Measurements from ENCODE around the gene UBQLN3.
A peak's percentile ranks its signal among the peaks of the same experiment; 100 is the strongest.

Gene UBQLN3
- total RNA-seq = 0 to 0.04 (median 0) reads per million in 18 experiments

- no peak for DNase-seq
Observed at GRCh38 chr11:5509803-5510202, at the start of gene UBQLN3. Gene UBQLN3 (minus strand): TSS chr11:5509957. CDS start chr11:5509558, 399 bp downstream.

GRCh38 chr11:5557751-5558150, 48.0 kb upstream of the UBQLN3 start:
- DNase-seq = no peak

- DNase-seq = no peak
Observed at GRCh38 chr11:5556596-5557188, 46.9 kb upstream of the UBQLN3 start.

- no peak for DNase-seq
Observed at GRCh38 chr11:5553343-5553742, 43.6 kb upstream of the UBQLN3 start.

GRCh38 chr11:5550440-5551095, 40.8 kb upstream of the UBQLN3 start:
- DNase-seq = no peak

- DNase-seq = no peak
Observed at GRCh38 chr11:5548440-5548839, 38.7 kb upstream of the UBQLN3 start, which contains the start of gene OR52H1. Gene OR52H1 (minus strand): TSS chr11:5548540. CDS start chr11:5545505, 3,035 bp downstream.

- DNase-seq = no peak
Observed at GRCh38 chr11:5547982-5548381, 38.2 kb upstream of the UBQLN3 start.

- no peak for DNase-seq
Observed at GRCh38 chr11:5546457-5546856, 36.7 kb upstream of the UBQLN3 start.

- DNase-seq = no peak
Observed at GRCh38 chr11:5541427-5541826, 31.7 kb upstream of the UBQLN3 start.

GRCh38 chr11:5536482-5536881, 26.7 kb upstream of the UBQLN3 start:
- DNase-seq = no peak

GRCh38 chr11:5534046-5534445, 24.3 kb upstream of the UBQLN3 start:
- peak; percentile 18 to 70 for DNase-seq

GRCh38 chr11:5531053-5531831, 21.5 kb upstream of the UBQLN3 start:
- no peak for DNase-seq

- DNase-seq = no peak
Observed at GRCh38 chr11:5528495-5528894, 18.7 kb upstream of the UBQLN3 start.

GRCh38 chr11:5527716-5528115, 18.0 kb upstream of the UBQLN3 start:
- DNase-seq = no peak

GRCh38 chr11:5524756-5525155, 15.0 kb upstream of the UBQLN3 start:
- no peak for DNase-seq

- DNase-seq = no peak
Observed at GRCh38 chr11:5522308-5522707, 12.6 kb upstream of the UBQLN3 start.

- DNase-seq = no peak
Observed at GRCh38 chr11:5521540-5521939, 11.8 kb upstream of the UBQLN3 start.

GRCh38 chr11:5516599-5516998, 6.8 kb upstream of the UBQLN3 start, which contains the start of gene UBQLNL:
Gene UBQLNL (minus strand): TSS chr11:5516699. CDS start chr11:5516441, 258 bp downstream.
- DNase-seq = no peak

GRCh38 chr11:5514841-5515240, 5.1 kb upstream of the UBQLN3 start:
- DNase-seq = no peak

- DNase-seq = no peak
Observed at GRCh38 chr11:5508605-5509004, 1.2 kb downstream of the UBQLN3 start.

GRCh38 chr11:5507933-5508305, 1.8 kb downstream of the UBQLN3 start:
- DNase-seq = no peak

- DNase-seq = no peak
Observed at GRCh38 chr11:5507177-5507932, 2.4 kb downstream of the UBQLN3 start.
